ENCODE data around the gene MDC1. TPM values are rescaled to one million over a fixed set of nuclear protein-coding genes. Genes with fewer than 3 reads are reported as not detected.

Gene MDC1
- total RNA-seq, 1 donor from 2014 or later: 13.2 TPM

DNA sequence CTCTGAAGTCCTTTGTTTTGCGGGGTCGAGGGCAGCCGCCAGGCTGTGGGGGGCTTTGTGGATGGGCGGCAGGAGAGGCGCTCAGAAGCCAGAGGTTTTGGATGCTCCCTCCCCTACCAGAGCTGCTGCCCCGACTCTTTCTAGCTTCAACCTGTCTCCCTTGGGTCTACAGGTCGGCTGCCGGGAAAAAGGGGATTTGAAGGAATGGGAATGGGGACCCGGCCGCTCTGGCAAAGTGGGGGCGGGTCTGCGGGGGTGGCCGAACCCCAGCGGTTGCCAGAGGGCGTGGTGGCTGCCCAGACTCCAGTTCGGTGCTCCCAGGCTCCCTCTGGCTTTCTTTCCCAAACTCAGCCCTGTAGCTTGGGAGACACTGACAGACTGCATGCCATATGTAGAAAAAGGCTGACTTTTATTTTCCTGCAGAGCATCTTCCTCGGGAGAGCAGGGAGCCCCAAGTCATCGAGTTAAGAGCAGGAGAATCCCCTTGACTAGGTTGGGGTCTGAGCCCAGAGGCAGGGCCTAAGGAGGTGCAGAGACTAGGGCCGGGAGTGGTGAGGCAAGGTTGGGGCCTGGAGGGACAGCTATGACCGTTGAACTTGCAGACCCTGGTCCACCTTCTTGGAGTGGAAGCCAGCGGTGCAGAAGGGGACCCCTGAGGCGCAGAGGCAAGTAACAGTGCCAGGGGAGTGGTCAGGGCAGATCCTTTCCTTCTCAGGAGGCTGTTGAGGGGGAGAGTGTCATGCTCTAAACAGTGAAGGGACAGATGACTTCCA is 29.2 kb downstream of the MDC1 start:
- ATAC-seq (no peak), DNase-seq (peak; percentile 66)
- intact Hi-C loops (cut with micrococcal nuclease): no loop called here

DNA sequence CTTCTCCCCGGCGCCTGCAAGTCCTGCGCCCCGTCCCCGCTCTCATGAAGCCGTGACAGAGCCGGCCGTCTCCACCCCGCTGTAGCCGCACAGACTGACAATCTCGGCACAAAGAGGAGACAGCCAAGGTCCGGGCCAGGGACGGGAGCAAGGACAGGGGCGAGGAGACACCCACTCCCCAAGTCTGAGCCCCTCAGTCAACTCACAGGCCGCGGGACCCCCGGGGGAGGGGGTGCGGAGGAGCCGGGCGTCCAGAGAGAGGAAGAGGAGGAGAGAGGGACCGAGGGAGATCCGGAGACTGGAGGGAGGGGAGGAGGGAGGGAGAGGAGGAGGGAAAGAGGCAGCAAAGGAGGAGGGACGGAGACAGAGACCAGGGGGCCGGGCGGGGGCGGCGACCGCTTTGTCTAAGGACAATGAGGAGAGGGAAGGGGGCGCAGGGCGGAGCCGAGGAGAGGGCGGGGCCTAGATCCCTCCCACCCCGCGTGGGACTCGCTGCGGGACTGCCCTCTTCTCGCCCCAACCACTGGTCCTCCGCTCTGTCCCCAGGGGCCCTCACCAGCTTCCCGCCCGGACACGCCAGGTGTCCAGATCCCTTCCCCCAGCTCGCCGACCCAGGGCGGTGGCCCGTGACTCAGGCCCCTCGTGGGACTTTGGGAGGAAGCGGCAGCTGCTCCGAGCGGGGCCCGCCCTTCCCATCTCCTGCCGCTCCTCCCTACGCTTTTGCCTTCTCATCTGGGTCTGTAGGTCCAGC is 30.0 kb downstream of the MDC1 start:
- DNase-seq (peak; percentile 97), ATAC-seq (peak; percentile 79)
- intact Hi-C loops (cut with micrococcal nuclease): no loop called here

DNA sequence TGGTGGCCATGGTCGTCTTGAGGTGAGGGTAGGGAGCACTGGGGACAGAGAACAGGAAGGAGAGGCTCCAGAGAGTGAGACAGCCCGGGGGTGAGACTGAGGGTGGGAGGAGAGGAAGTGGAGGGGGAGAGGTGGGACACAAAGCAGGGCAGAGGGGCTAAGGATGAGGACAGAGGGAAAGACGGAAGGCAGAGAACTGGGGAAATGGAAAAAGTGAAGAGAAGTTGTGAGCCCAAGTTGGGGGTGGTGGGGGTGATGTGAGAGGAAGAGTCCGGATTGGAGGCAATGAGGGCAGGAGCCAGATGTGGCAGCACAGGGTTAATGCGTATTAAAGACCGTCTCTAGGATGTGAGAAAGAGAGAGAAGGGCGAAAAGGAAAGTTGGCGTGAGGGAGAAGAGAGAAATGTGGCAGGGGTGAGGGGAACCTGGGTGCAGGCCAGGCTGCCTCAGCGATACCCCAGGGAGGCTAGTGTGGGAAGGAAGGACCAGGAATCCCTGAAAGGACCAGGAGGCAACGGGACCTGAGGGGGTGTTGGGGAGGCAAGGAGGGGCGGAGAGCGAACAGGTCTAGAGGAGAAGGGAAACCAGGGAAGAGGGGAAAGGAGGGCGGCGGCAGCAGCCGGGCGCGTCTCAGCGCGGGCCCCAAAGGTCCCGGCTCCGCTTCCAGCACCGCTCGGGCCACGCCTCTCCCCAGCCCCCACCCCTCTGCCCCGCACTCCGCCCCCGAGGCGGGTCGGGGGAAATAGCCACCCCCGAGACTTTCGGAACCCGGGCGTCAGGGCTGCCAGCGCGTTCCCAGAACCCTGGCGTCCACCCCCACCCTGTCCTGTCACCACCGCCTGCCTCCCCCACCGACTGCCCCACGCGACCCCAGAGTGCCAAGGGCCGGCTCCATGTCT is 30.8 kb downstream of the MDC1 start, which contains the start of gene PPP1R18:
PPP1R18 (minus strand) TSS at position 637 of the 899 bp plus-strand sequence; CDS start at position 10, 627 bp downstream.
- ATAC-seq (peak; percentile 69), DNase-seq (peak; percentile 90)
- intact Hi-C loops (cut with micrococcal nuclease): no loop called here

DNA sequence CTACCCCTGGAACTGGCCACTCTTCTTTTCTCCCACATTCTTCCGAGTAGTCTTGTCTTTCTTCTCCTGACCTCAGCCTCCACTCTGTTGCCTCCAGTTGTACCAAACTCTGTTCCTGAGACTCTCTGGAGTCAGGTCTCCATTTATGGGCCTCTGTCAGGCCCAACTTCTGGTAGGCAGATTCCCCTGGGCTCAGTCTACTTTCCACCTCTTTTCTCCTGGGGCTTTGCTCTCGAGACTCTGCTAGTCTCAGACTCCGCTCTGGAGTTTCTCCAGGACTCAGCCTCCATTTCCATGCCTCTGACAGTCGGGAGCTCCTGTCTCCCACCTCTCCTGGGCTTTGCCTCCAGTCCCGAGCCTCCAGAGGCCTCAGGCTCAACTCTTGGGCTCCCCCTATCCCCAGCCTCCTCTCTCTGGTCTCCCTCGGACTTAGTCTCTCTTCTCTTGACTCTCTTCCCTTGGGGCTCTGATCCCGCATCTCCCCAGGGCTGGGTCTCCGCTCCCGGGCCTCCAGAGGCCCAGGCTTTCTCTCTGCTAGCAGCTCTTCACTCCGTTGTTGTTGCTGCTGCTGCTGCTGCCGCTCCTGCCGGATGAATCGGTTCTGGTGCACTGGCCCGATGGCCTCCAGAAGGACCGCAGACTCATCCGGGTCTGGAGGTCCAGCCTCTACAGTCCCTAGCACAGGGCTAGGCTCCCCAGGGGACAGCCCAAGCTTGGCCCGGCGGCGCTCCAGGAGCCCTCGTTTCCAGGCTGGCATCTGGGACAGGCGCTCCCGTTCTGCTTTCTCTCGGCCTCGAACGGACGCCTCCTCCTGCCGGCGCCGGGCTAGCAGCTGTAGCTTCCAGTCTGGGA is 31.7 kb downstream of the MDC1 start:
- intact Hi-C loops (cut with micrococcal nuclease): no loop called here
- ATAC-seq: no peak
- DNase-seq: peak; percentile 50

DNA sequence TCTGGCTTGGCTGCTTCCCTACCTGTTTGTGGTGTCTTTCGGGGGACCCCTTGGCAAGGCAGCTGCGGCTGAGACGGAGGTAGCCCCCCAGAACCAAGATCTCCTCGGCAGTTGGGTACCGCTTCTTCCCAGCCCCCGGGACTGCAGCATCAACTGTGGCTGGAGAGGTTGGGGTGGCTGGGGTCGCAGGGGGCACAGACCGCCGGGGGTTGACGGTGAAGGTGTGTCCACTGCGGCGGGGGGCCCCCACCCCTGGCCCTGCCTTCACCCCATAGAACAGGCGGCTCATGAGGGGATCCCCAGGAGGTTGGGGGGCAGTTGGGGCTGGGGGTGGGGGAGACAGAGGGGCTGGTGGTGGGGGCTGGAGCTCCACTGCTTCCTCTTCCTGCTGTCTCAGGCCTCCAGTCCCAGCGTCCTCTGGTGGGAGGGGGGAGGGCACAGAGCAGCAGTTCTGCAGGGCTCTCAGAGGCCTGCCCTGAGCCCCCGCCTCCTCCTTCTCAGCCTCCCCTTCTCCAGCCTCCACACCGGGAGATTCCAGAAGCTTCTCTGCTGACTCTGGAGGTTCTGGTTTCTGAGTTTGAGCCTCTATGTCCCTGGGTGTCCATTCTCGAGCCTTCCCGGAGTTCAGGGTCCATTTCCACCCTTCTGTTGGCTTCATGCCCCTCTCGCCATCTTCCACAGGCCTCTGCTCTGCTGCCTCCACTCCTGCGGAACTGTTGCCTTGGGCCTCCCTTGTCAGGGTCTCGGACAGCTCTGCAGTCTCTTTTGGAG is 32.5 kb downstream of the MDC1 start:
- peak; percentile 72 for DNase-seq
- no peak for ATAC-seq
- intact Hi-C loops (cut with micrococcal nuclease): no loop called here

DNA sequence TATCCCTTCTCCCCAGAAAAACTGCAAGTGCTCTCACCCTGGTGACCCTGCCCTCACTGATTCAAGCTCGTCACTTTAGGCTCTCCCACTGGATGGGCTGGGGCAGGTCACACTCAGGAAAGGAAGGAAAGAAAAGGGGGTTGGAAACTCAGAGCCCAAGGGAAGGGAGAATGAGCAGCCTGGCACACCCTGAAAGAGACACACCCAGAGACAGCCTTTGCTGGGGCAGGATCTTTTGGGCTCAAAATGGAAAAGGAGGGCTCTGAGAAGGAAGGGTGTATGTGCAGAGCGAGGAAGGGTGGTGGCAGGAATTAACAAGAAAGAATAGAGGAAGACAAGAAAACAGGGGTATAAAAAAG is 33.1 kb downstream of the MDC1 start:
- ATAC-seq (no peak), DNase-seq (no peak)
- intact Hi-C loops (cut with micrococcal nuclease): no loop called here

DNA sequence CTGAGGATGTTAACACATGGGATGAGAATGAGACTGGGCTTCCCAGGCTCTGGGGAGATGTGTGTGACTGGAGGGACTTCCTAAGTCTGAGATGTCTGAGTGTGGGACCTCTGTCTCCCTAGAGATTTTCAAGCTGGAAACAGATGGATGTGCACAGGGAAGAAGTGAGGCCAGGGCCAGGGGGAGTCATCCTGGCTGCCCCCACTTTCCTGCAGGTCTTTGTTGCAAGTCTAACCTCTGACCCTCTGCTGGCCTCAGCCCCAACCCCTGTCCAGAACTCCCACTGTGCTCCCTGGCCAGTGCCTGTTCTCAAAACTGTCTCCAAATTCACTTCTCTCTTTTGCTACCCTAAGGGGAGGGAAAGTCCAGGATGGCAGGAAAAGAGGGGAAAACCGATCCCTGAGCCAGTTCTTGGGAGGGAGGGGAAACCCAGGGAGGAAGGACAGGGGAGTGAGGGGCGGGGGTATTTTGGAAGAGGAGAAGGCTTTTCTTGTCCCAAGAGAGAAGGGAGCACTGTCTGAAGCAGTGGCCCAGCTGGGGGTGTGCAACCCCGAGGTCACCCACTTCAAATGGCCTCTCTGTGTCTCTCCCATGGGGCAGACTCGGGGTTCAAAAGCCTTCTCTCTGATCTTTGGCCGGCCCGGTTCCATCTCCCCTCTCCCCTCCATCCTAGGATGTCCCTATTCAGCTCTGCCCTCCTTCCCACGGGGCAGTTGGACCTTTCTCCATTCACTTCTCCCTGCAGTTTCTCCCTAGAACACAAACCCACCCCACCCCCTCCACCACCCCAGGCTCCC is 33.7 kb downstream of the MDC1 start:
- DNase-seq (no peak), ATAC-seq (no peak)
- intact Hi-C loops (cut with micrococcal nuclease): no loop called here

DNA sequence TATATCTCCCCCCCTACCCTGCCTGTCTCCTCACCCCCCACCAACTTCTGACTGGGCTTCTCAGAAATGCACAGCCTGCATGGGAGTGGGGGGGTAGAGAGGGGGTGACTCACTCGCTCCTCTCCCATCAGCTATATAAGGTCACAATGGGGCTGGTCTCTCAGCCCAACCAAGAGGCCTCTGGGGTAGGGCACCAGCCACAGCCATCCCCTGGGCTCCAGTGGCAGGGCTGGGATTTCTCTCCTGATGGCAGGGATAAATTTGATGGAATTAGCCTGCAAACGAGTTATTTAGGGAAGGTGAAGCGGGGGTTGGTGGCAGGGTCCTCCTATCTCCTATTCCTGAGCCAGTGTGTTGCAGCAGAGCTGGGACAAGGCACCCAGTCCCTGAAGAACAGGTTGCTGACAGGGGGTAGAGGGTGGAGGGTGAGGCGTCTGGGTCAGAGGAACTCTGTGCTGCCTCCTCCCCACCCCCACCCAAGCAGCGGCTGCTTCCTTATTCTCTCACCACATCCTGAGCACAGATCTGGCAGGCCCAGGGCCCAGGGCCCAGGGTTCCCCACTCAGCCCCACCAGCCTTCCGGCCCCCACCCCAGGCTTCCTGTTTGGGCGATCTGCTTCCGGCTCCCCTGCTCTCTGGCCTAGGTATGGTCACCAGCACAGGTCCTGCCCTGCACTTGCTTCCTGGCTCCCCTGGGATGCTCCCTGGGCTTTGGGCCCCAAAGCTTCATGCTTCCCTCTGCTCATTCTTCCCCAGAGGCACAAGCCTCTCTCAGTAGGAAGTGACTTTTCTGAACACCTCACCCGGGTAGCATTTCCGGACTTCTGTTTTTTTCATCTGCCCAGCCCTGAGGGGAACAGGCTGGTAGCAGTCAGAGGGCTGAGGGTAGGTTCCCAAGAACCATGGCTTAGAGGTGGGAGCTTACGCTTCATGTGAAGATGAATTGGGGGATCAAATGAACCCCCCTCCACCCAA is 34.7 kb downstream of the MDC1 start:
- peak; percentile 86 for DNase-seq
- intact Hi-C loops (cut with micrococcal nuclease): no loop called here

DNA sequence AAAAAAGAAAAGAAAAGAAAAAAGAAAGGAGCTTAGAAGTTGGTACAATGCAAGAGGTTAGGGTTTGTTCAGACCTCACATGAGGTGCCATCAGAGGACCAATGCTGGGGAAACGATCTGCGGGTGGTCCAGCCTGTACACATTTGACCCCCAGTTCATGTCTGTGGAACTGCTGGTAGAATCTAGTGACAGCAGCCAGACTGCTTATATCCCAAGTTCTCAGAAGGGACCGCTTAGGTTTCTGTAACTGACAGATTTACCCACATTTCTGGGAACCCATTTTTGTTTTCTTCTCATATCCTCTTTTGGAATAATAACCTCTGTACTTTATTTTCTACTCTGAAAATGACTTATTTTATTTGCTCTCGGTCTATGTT is 35.3 kb downstream of the MDC1 start:
- intact Hi-C loops (cut with micrococcal nuclease): no loop called here
- ATAC-seq (no peak), DNase-seq (no peak)

More for the DNA sequence above, 34.7 kb downstream of the MDC1 start:
- ATAC-seq: peak; percentile 14

DNA sequence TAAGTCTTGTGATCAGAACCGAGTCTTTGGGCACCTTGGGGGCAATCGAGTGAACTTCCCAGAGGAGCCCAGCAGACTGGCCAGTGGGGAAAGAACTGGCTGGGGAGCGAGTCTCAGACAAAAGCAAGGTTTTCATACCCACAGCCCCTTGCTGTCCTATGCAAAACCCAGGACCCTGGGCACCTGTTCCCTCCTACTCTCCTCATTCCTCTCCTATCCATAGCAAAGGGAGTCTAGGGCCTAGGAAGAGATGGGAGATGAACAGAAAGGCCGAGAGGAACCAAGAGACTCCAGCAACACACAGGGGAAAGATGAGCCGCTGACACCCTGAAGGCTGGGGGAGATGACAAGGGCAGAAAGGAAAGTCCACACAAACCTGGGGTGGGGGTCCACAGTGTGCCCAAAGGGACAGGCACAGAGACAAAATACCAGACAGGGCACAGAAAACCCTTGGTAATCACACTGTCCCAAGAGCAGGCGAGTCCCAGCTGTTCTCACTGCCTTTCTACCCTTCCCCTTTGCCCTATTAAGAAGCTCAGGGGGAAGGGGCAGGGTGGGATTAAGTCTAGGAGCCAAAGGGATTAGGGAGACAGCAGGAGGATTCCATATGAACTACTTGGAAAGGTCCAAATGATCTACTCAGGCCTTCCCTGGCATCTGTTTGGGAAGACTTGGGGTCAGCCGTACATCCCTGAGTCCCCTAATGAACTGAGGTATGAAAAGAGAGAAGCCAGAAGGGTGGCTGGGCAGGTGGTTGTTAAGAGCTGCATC is 37.1 kb downstream of the MDC1 start:
- ATAC-seq: no peak
- intact Hi-C loops (cut with micrococcal nuclease): loop anchor here (2.0 kb wide), 1 partner anchor 43 kb away; no protein-coding TSS in a partner anchor
- no peak for DNase-seq

DNA sequence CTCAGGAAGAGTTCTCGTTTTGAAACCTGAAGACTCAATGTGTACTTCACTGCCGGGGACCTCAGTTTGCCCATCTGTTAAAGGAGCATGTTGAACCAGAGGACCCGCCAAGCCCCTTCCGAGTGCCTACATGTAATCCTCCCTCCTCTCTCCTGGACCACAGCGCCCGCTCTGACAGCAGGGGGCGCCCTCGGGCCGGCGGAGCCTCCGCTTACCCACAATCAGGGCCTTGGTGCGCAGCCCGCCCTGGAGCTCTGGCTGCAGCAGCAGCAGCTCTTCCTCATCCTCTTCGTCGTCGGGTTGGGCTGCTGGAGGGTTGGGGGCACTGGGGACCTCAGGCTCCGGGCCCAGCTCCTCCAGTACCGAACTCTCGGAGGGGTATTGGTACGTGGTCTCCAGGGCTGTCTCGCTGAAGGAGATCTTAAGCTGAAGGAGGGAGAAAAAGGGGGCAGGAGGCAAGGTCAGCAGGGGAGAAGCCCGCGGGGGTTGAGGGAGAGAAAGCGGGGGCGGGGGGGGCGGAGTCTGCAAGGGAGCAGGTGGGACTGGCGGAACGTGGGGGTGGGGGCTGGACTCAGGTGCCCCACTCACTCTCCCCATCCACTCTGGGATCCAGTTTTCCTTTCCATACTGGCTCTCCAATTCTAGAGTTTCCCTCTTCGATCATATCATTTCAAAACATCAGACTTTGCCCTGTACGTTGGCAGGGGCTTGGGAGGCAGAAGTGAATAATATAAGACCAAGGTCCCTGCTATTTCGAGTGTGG is 37.9 kb downstream of the MDC1 start:
- peak; percentile 78 for ATAC-seq
- peak; percentile 93 for DNase-seq
- intact Hi-C loops (cut with micrococcal nuclease): loop anchor here (2.0 kb wide), 1 partner anchor 44 kb away; no protein-coding TSS in a partner anchor

DNA sequence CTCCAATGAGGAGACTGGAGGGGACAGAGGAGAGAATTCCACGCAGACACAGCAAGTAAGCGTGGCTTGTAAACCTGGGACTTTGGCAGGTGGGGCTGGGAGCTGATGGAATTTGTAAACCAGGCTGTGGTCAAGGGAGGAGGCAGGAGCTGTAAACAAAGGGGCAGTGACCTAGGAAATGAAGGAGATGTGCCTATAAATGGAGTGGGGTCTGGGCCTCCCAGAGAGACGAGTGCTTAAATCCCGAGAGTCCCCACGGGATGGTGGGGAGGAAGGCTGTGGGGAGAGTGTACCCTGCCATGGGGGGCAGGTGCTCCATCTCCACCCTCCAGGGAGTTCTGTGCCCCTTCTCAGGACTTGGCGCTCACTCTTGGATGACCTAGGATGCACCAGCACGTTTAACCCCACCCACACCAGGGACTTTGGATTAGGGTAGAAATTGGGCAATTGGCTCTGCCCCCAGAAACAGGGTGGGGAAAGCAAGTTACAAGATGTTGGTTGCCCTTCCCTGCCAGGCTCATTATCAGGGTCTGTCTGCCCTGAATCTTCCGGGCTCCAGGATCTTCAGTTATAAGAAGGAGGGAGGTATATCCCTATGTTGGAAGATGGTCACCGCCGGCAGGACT is 40.3 kb downstream of the MDC1 start:
- no peak for ATAC-seq
- intact Hi-C loops (cut with micrococcal nuclease): no loop called here
- DNase-seq: no peak

DNA sequence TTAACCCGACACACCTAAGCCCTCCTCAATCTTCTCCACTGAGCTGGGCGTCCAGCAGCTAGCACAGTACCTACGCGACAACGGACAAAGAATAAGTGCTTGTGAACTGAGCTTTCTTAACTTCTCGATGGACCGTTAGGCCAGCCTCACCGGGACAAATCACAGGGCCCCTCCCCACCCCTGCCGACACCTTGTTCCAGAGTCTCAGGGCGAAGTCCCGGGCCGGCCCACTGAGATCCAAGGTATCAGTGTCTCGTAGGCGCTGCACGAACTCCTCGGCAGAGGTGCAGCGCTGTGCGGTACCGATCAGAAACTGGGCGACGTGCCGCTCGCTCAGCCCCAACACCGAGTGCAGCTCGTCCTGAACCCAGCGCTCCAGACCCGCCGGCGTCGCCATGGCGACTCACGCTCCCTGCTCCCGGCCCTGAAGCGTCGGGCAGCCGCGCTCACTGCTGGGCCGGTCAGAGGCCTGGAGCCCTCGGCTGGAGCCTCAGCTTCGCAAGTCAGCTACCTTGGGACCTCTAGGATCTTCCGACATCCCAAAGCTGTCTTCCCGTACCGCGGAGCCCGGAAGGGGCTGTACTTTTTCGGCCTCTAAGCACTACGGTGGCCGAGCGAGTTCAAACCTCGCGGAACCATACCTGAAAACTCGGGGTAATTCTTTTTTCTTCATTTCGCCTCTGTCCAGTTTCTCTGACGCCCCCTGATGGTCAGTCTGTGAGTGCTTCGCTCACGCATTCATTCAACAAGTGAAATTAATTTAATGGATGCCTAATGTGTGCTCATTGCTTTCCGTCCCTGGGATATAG is 44.4 kb downstream of the MDC1 start, which contains the start of gene DHX16:
DHX16 (minus strand) TSS at position 562 of the 809 bp plus-strand sequence; CDS start at position 397, 165 bp downstream.
- intact Hi-C loops (cut with micrococcal nuclease): no loop called here
- DNase-seq (peak; percentile 97), ATAC-seq (peak; percentile 93)

All from left ventricle myocardium superior (tissue), 1 donor.